ENCODE data around the gene STYX. TPM values are rescaled to one million over a fixed set of nuclear protein-coding genes. Genes with fewer than 3 reads are reported as not detected.

STYX gene
- total and polyA plus RNA-seq, 7 donors = 6.5 to 24.7 (median 12.5) TPM

DNA sequence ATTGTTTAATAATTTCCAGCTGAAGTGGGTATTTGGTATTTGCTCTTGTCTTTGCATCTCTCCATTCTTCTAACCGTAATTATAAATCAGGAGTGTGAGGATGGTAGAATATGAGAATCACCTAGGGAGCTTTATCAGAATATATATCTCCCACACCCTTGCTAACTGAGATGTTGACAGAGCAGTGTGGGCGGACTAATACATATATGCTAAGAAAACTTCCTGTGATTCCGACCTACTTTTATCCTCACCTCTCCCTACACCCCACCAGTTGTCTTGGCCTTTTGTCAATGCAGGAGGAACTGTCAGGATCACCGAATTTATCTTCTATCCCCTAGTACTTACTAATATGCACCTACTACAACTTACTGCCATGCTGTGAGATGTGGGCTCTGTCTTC lies 76.1 kb downstream of the STYX start:
- WGBS, 3 donors = 83 to 88% (median 85%) methylated on average over 4 of the region's 4 CpGs

DNA sequence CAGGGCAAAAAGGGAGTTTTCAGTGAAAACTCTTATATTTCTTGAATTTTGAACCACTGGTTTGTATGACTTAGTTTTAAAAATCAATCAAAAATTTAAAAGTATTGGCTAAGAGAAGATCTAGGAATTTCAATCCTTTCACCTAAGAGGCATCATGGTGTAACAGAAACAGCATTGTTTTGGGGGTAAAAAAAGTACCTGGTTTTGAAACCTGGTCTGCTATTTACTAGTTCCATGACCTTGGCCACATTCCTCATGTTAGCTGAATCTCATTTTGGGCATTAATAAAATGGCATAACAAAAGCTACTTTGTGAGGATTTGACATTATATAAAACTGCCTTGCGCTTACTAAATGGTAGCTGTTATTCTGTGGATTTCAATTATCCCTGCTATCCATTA lies 78.1 kb downstream of the STYX start:
- H3K27ac ChIP-seq = no peak overlapping the region
- TF ChIP-seq, protein P1, sequence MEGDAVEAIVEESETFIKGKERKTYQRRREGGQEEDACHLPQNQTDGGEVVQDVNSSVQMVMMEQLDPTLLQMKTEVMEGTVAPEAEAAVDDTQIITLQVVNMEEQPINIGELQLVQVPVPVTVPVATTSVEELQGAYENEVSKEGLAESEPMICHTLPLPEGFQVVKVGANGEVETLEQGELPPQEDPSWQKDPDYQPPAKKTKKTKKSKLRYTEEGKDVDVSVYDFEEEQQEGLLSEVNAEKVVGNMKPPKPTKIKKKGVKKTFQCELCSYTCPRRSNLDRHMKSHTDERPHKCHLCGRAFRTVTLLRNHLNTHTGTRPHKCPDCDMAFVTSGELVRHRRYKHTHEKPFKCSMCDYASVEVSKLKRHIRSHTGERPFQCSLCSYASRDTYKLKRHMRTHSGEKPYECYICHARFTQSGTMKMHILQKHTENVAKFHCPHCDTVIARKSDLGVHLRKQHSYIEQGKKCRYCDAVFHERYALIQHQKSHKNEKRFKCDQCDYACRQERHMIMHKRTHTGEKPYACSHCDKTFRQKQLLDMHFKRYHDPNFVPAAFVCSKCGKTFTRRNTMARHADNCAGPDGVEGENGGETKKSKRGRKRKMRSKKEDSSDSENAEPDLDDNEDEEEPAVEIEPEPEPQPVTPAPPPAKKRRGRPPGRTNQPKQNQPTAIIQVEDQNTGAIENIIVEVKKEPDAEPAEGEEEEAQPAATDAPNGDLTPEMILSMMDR (IDR thresholded peaks at IDR 0.05) = no peak
- 48 to 99% (median 94%) methylated on average over 1 of the region's 1 CpG for WGBS, 3 donors
- no peak for DNase-seq
- no peak overlapping the region for H3K4me3 ChIP-seq
- no peaks in the 10 kb centered on the region for H3K36me3 ChIP-seq (ENCODE audit: insufficient read depth in 1 of 2, low read depth in 1 of 2)
- H3K9me3 ChIP-seq = no peaks in the 10 kb centered on the region
- ATAC-seq = no peak
- H3K4me1 ChIP-seq = no peaks in the 10 kb centered on the region
- intact Hi-C loops (cut with DNase I) = no loop called here
- H3K27me3 ChIP-seq (ENCODE audit: insufficient read depth in 3 of 3, low read length in 2 of 3) = no peaks in the 10 kb centered on the region

More for the DNA sequence above, 76.1 kb downstream of the STYX start:
- ATAC-seq (no peak), DNase-seq (no peak)
- intact Hi-C loops (cut with DNase I) = no loop called here
- Histone ChIP-seq H3K27ac (no peak overlapping the region), H3K4me1 (no peaks in the 10 kb centered on the region), H3K9me3 (no peaks in the 10 kb centered on the region), H3K27me3 (ENCODE audit: insufficient read depth in 3 of 3, low read length in 2 of 3) (no peaks in the 10 kb centered on the region), H3K4me3 (no peak overlapping the region), H3K36me3 (ENCODE audit: insufficient read depth in 1 of 2, low read depth in 1 of 2) (no peaks in the 10 kb centered on the region)
- TF ChIP-seq, protein P1 (IDR thresholded peaks at IDR 0.05) = no peak

DNA sequence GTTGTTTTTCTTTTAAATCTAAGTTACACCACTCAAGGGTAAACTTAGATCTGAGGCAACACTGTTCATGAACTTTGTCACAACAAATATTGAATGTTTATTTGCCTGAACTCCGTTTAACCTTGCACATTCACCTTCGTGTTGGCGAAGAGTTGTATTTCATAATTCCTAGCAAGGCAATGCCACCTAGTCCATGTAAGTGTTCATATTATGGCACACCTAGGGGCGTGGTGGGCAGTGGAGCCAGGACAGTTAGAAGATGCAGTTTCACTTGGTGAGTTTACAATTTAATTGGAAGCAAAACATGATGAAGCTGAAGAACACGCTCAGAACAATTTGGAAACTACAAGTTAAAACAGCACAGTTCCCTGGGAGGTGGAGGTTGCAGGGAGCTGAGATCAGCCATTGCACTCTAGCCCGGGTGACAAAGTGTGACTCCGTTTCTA lies 91.9 kb downstream of the STYX start:
- no peak overlapping the region for H3K4me3 ChIP-seq
- H3K9me3 ChIP-seq = no peaks in the 10 kb centered on the region
- ATAC-seq (no peak), DNase-seq (no peak)
- WGBS, 3 donors = 78 to 87% (median 82%) methylated on average over 7 of the region's 7 CpGs
- intact Hi-C loops (cut with DNase I) = loop anchor here (2.0 to 10.0 kb wide), 4 partner anchors 141 to 485 kb away; no protein-coding TSS in a partner anchor
- no peaks in the 10 kb centered on the region for H3K27me3 ChIP-seq (ENCODE audit: insufficient read depth in 3 of 3, low read length in 2 of 3)
- no peak overlapping the region for H3K27ac ChIP-seq
- no peaks in the 10 kb centered on the region for H3K4me1 ChIP-seq
- H3K36me3 ChIP-seq (ENCODE audit: insufficient read depth in 1 of 2, low read depth in 1 of 2) = no peaks in the 10 kb centered on the region
- TF ChIP-seq, protein P1 (IDR thresholded peaks at IDR 0.05) = no peak

DNA sequence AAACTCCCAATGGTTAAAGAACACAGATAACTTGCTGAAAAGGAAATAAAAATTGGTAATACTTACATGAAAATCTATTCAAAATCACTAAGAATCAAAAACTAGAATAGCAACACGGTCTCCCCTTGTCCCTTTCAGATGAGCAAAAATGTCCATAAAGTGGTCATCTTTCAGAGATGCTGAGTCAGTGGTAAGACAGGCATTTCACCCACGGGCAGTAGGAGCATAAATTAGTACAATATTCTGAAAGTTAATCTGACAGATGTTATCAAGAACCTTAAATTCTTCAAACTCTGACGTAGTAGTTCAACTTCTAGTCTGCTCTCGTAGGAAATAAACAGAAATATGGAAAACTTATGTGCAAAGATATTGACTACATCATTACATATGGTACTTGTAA lies 94.5 kb downstream of the STYX start:
- Histone ChIP-seq H3K4me1 (no peaks in the 10 kb centered on the region), H3K27me3 (ENCODE audit: insufficient read depth in 3 of 3, low read length in 2 of 3) (no peaks in the 10 kb centered on the region), H3K4me3 (no peak overlapping the region), H3K36me3 (ENCODE audit: insufficient read depth in 1 of 2, low read depth in 1 of 2) (no peaks in the 10 kb centered on the region), H3K27ac (no peak overlapping the region), H3K9me3 (no peaks in the 10 kb centered on the region)
- ATAC-seq (no peak), DNase-seq (no peak)
- intact Hi-C loops (cut with DNase I) = loop anchor here (2.0 to 10.0 kb wide), 4 partner anchors 136 to 483 kb away; no protein-coding TSS in a partner anchor
- WGBS, 3 donors = 41 to 60% (median 42%) methylated on average over 4 of the region's 4 CpGs
- TF ChIP-seq, protein P1 (IDR thresholded peaks at IDR 0.05) = no peak

Other genes starting within 250 kb of the STYX start
- gene TXNDC16, start 177.7 kb upstream of the STYX start, total RNA-seq = 1 to 10 TPM; 1.8 to 4.2 (median 2.4) TPM
- 1 to 10 TPM in 2 of 3 donors, under 1 TPM in 1; 0.42 to 1.7 (median 1.6) TPM for gene TXNDC16, start 177.7 kb upstream of the STYX start, polyA plus RNA-seq
- 1 to 10 TPM in 1 of 4 donors, under 1 TPM in 3; 0.13 to 1.6 (median 0.29) TPM for gene GPR137C, start 177.3 kb upstream of the STYX start, total RNA-seq
- under 1 TPM; 0.31 to 0.58 (median 0.40) TPM for gene GPR137C, start 177.3 kb upstream of the STYX start, polyA plus RNA-seq
- 10 to 100 TPM; 14.2 to 22.3 (median 19.4) TPM for gene ERO1A, start 34.6 kb upstream of the STYX start, total RNA-seq
- 10 to 100 TPM in 2 of 3 donors, 1 to 10 TPM in 1; 6.9 to 16.1 (median 12.9) TPM for gene ERO1A, start 34.6 kb upstream of the STYX start, polyA plus RNA-seq
- gene PSMC6, start 23.0 kb upstream of the STYX start, total RNA-seq = 100 to 1,000 TPM in 3 of 4 donors, 10 to 100 TPM in 1; 80.6 to 178 (median 116) TPM
- 100 to 1,000 TPM; 144 to 292 (median 171) TPM for gene PSMC6, start 23.0 kb upstream of the STYX start, polyA plus RNA-seq
- gene GNPNAT1, start 61.4 kb downstream of the STYX start, total RNA-seq = 10 to 100 TPM in 3 of 4 donors, 1 to 10 TPM in 1; 7.9 to 17.0 (median 15.2) TPM
- 10 to 100 TPM; 11.9 to 54.0 (median 27.8) TPM for gene GNPNAT1, start 61.4 kb downstream of the STYX start, polyA plus RNA-seq
- 100 to 1,000 TPM in 1 of 4 donors, 10 to 100 TPM in 3; 57.5 to 104 (median 78.9) TPM for gene FERMT2, start 220.9 kb downstream of the STYX start, total RNA-seq
- 100 to 1,000 TPM in 1 of 3 donors, 10 to 100 TPM in 2; 36.6 to 219 (median 40.8) TPM for gene FERMT2, start 220.9 kb downstream of the STYX start, polyA plus RNA-seq

All from psoas muscle (tissue), 8 donors.